ENCODE data around the gene CSRP1. TPM values are rescaled to one million over a fixed set of nuclear protein-coding genes. Genes with fewer than 3 reads are reported as not detected.

Gene CSRP1
- total and polyA plus RNA-seq, 2 of the 13 experiments (the other 11 are each of a cell fraction or from before 2014, with no cell fraction given): 17.7 to 68.9 TPM

- DNase-seq (ENCODE audit: low spot score) (no peak), ATAC-seq (peak; percentile 6), FAIRE-seq (peak; percentile 26)
- Histone ChIP-seq H3K4me2 (ENCODE audit: low read depth, low read length) (peak overlapping the region; percentile 87), H3K9me3 (ENCODE audit: low read length) (no peaks in the 10 kb centered on the region), H3K27me3 (ENCODE audit: control insufficient read depth in 1 of 2, insufficient read depth in 2 of 2, low read length in 2 of 2) (no peaks in the 10 kb centered on the region; a peak in 1 of 5 replicates), H2AFZ (ENCODE audit: low read length) (no peak overlapping the region), H3K4me1 (ENCODE audit: insufficient read depth, low read length) (peaks cover 62% of the 10 kb centered on the region), H3K4me3 (replicated peaks in 1 of 3; ENCODE audit: insufficient read depth in 1 of 3, low read depth in 2 of 3, low read length in 3 of 3) (peak overlapping the region; percentile 76 to 80 (median 77)), H3K9ac (ENCODE audit: insufficient read depth, low read depth, low read length) (peak overlapping the region; percentile 66; the same call in 1 of the 2 replicates), H3K79me2 (ENCODE audit: insufficient read depth, low read length) (no peaks in the 10 kb centered on the region), H3K36me3 (replicated peaks in 1 of 2; ENCODE audit: control insufficient read depth in 1 of 2, insufficient read depth in 2 of 2, low read length in 2 of 2) (no peaks in the 10 kb centered on the region), H4K20me1 (ENCODE audit: insufficient read depth, low read length) (no peaks in the 10 kb centered on the region), H3K27ac (ENCODE audit: extremely low read length, insufficient read depth, low read length) (no peak overlapping the region)
- ChIA-PET CTCF (ENCODE audit: low intra/inter-chr PET ratio, low total read pairs) (interaction anchor here (2.5 kb wide), 1 partner anchor 24 kb away, joined by 5 read pairs; no protein-coding TSS in a partner anchor), POLR2A (interaction anchor here (1.8 to 2.5 kb wide), 3 partner anchors 10 to 37 kb away, joined by 5 to 9 read pairs (median 9); partner anchors contain the start of gene PHLDA3)
- BruUV-seq (replicated peaks): no TSS peak
- intact Hi-C loops (cut with micrococcal nuclease; ENCODE audit: unreplicated experiment): no loop called here
- in situ Hi-C loops (cut with HindIII; ENCODE audit: extremely low pct_ligation_motif_present, low pct_unique_long_range_greater_than_20kb): no loop called here
- TF ChIP-seq BHLHE40 (IDR thresholded peaks at IDR 0.05; ENCODE audit: low read length) (no peak), UBTF (CRISPR knock-in tag; IDR thresholded peaks at IDR 0.05) (no peak), PAXIP1 (CRISPR knock-in tag; conservative IDR thresholded peaks at IDR 0.05) (0 out of 2 replicates have a peak, but pooled peaks have one; percentile 6), ZNF761 (CRISPR knock-in tag; conservative IDR thresholded peaks at IDR 0.05) (0 out of 2 replicates have a peak, but pooled peaks have one; percentile 13)
- no CpG with 5 or more reads among the region's 3 CpGs for WGBS (ENCODE audit: low lambda C conversion rate)
Observed at GRCh38 chr1:201506092-201506491, 831 bp downstream of the CSRP1 start.
